GM18502 (cell line): ENCODE results near the gene ZDHHC4.

Source experiments
- ATAC-seq: cut with Tn5 transposase; IDR thresholded peaks from one replicate; pipeline ENCODE4 v1.9.1; 2021; ENCODE audit warnings: mild to moderate bottlenecking; ENCODE audit not compliant: unreplicated experiment, poor library complexity

The ZDHHC4 gene

DNA sequence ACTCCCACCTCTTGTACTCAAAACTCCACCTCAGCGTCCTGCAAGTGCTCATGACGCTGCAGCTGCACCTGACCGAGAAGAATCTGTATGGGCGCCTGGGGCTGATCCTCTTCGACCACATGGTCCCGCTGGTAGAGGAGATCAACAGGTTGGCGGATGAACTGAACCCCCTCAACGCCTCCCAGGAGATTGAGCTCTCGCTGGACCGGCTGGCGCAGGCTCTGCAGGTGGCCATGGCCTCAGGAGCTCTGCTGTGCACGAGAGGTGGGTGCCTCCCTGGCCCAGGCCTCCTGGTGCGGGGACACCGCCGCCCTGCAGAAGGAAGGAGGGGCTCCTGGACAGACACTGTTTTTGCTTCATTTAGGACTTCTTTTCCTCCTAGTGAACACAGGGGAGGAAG, 22.8 kb downstream of the ZDHHC4 start:
- no peak for ATAC-seq

DNA sequence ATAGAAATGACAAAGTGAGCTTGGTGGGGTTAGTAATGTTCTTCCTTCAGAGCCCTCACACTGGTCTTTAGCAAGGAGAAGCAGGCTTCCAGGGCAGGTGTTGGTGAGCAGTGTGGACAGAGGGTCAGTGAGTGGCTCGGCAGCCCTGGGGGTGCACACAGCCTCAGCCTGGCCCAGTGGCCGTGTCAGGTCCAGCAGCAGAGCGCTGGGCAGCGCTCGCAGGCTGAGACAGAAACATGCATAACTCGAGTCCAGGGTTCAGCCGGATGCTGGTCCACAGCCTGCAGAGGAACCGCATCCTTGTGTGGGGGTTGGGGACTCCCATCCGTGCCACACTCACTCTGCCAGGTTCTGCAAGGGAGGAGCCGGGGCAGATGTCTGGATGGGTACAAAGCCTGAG, 27.2 kb downstream of the ZDHHC4 start:
- ATAC-seq: no peak

DNA sequence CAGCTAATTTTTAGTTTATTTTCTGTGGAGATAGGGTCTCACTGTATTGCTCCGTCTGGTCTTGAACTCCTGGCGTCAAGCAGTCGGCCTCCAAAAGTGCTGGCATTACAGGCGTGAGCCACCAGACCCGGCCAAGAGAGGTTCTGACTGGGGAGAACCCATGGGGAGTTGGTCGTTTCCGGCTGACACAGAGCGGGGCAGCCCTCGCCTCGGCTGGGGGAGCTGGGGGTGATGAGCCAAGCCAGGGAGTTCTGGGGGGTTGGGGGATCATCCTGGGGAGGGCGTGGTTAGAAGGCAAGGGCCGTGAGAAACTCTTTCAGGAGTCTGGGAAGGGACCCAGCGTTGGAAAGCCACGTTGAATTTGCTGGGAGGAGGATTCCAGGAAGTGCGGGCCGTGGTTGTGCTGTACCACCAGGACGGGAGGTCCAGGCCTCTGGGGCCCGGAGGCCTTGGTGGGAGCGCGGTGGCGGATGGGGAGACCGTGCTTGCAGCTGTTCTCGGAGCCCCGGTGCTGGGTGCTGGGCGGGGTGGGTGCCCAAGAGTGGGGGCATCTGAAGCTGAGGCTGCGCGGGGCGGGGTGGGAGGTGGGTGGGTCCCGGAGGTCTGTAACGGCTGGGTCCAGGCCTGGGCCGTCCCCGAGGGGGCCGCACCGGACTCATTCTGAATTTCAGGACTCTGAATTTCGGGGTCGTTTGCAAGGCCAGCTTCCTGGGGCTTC, 29.8 kb downstream of the ZDHHC4 start:
- no peak for ATAC-seq

DNA sequence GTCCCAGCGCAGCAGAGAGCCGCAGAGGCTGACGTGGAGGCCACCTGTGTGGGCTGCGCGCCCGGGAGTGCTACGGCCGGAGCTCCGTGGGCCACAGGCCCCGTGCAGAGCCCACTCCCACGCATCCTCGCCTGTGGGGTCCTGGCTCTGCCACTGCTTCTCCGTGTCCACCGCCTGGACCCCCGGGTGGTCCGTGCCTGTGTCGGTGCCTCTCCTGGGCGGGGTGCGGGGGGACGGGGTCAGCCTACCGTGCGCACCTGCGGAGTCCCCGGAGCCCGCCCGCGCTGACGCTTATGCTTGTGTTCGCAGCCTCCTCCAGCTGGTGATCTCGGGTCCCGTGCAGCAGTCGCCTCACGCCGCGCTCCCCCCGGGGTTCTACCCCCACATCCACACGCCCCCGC, 30.4 kb downstream of the ZDHHC4 start:
- no peak for ATAC-seq

DNA sequence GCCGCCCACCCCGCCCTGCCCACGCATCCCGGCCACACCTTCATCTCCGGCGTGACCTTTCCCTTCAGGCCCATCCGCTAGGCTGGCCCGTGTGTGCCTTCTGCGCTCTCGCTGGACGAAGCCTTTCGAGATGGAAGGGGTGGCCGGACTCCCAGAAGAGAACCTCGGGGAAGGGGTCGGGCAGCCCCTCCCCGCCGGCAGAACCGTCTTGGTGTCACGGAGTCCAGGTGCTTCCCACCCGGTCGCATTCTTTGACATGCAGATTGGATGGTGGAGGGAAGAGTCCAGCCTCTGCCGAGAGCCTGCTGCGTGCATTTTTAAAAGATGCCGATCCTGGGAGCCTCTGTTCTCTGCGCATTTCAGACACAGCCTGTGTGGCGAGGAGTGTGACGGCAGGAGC, 30.8 kb downstream of the ZDHHC4 start:
- no peak for ATAC-seq

DNA sequence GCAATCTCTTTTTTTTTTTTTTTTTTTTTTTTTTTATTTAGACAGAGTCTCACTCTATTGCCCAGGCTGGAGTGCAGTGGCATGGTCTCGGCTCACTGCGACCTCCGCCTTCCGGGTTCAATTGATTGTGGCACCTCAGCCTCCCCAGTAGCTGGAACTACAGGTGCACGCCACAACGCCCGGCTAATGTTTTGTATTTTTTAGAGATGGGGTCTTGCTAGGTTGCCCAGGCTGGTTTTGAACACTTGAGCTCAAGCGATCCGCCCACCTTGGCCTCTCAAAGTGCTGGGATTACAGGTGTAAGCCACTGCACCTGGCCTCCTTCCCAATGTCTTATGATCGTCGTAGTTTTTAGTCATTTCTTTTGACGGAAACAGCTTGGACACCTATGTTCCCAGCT, 31.5 kb downstream of the ZDHHC4 start:
- ATAC-seq: no peak

DNA sequence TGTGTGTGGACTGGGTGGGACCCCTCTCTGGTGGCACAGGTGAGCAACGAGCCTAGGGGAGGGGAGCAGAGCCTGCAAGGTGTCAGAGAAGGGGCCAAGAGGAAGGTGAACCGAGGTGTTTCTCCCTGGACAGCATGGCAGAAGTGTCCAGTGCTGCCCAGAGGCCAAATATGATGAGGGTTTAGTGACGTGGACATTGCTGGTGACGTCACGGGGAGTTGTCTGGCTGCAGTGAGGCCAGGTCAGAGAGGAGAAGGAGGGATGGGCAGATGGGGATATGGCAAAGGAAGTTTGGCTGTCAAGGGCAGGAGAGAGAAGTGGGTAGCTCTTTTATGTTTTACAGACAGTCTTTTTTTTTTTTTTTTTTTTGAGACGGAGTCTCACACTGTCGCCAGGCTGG, 35.6 kb downstream of the ZDHHC4 start:
- no peak for ATAC-seq

DNA sequence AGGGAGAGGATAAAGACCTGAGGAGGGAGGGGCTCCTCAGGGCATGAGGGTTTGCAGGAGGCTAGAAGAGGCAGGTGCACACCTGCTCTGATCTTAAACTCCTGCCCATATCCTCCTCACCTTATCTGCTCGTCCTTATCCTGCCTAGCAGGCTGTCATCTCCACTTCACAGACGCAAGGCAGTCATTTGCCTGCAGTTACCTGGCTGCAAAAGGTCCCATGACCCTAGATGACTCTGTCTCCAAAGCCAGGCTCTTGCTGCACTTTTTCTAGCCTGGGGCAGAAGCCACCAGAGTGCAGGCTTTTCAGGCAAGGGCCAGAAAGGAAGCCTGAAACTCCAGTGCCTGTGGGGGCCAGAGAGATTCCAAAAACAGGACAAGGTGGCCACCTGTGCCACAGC, 36.5 kb downstream of the ZDHHC4 start:
- ATAC-seq: no peak

DNA sequence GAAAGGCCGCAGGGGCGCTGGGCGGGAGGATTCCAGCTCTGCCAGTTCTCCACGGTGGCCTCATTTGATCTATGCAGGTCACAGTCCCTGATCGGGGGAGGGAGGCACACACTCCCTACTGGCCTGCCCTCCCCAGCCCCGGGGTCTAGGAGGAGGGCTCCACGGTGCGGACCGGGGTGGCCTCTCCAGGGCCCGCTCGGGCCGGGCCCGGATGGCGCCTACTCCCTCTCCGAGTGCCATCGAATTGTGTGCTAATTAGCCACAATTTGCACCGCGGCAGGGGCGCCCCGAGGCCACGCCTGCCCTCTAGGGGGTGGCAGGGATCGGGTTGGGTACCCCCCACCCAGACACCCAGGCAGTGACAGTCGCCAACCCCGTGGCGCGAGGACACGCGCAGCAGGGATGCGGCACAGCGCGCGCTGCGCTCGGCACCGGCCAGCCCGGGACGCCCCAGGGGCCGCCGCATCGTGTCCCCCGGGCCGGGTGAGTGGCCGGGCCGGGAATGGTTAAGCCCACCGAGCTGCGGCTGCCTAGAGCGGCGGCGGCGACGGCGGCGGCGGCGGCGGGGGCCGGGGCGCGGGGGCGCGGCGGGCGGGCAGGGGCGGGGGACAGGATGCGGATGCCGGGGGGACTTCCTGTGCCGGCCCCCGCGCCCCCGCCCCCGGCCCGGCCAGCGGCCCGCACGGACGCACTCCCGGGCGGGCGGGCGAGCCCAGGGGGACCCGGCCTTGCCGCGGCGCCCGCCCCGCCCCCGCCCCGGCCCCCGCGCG, 37.9 kb downstream of the ZDHHC4 start, which contains the start of gene ZNF853:
ZNF853 (plus strand) TSS at position 658 of the 770 bp plus-strand sequence. CDS start 565 bp downstream, outside the sequence.
- no peak for ATAC-seq

DNA sequence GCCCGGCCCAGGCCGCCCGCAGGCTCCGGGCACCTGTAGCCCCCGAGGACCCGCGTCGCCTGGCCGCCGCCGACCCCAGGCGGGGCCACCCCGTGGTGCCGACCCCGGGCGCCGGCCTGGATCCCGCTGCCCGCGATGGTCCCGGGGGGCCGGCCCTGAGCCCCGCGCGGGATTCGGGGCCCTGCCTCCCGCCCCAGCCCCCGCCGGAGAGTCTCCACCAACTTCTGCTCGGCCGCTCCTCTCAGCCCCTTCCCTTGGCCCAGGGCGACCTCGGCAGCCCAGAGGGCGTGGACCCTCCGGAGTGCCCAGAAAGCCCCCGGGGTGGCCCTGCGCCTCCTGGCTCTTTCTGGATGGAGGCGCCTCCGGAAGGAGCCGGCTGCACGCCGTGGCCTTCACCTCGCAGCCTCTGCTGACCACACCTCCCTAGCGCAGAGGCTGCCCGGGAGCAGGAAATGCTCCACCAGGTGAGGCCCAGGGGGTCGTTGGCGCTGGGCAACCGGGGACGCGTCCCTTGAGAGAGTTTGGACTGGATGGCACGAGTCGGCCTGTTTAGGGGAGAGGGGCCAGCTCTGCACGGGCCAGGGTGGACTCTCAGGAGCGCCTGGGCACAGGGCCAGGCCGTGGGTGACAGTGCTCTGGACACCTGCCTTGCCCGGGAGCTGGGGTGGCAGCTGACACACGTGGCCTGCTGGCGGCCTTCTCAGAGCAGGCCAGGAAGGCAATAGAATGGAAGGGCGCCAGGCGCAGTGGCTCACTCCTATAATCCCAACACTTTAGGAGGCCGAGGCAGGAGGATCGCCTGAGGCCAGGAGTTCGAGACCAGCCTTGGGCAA, 38.7 kb downstream of the ZDHHC4 start:
- no peak for ATAC-seq

DNA sequence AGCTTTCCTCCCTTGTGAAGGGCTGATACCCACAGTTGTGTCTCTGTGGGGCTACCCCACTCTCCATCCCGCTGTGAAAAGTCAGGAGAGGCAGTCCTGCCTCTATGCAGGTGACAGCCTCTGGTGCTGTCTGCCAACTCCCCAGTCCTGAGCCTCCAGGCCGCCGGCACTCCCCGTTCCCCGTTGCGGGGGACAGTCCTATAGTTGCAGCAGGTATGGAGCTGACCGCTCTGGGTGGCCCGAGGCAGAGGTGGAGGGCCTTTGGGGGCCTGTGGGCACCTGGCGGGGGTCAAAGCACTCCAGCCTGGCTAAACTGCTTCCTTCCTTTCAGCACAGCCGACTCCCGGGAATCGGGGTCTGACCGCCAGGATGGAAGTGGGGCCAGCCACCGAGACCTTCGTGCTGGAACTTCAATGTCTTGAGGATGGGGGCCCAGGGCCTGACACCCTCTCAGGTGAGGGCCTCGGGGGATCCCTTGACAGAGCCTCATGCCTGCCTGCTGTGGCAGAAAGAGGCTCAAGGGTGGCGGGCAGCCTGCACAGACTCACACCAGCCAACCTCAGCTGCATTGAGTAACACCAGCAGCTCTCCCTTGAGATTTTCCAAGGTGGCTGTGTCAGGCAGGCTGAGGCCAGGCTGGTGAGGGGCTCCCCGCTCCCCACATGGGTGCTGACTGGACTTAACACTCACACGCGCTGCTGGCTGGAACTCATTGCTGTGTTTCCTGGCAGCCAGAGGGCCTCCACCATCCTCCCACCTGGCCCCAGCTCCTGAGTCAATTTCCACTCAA, 39.8 kb downstream of the ZDHHC4 start:
- ATAC-seq: no peak

DNA sequence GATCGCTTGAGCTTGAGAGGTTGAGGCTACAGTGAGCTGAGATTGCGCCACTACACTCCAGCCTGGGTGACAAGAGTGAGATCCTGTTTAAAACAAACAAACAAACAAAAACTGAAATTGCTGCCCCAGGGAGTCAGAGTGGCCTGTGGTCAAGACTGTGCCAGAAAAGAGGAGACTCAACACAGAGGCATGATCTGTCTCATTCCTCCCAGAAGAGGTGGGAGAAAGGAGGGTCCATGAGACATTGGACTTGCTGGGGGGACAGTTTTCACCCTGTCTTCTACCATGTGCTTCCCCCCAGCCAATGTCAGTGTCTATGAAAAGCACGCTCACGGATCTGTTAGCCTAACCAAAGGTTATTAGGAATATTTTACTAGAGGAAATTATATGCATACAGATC, 41.4 kb downstream of the ZDHHC4 start:
- no peak for ATAC-seq

DNA sequence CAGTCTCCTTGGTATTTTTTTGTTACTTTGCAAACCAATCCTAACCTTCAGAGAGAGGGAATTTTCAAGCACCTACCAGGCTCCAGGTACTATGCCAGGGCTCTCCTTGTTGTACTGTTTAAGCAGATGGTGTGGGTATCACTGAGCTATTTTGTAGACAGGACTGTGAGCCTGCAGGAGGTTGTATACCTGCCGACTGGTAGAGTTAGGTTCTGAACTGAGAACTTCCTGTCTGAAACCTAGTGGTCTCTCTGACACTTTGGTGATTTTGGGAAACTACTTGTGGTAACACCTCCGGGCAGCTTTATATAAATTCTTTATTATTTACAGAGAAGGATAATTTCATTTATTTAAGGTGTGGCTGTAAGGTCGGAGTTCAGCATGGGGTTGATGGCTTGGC, 42.7 kb downstream of the ZDHHC4 start:
- no peak for ATAC-seq

DNA sequence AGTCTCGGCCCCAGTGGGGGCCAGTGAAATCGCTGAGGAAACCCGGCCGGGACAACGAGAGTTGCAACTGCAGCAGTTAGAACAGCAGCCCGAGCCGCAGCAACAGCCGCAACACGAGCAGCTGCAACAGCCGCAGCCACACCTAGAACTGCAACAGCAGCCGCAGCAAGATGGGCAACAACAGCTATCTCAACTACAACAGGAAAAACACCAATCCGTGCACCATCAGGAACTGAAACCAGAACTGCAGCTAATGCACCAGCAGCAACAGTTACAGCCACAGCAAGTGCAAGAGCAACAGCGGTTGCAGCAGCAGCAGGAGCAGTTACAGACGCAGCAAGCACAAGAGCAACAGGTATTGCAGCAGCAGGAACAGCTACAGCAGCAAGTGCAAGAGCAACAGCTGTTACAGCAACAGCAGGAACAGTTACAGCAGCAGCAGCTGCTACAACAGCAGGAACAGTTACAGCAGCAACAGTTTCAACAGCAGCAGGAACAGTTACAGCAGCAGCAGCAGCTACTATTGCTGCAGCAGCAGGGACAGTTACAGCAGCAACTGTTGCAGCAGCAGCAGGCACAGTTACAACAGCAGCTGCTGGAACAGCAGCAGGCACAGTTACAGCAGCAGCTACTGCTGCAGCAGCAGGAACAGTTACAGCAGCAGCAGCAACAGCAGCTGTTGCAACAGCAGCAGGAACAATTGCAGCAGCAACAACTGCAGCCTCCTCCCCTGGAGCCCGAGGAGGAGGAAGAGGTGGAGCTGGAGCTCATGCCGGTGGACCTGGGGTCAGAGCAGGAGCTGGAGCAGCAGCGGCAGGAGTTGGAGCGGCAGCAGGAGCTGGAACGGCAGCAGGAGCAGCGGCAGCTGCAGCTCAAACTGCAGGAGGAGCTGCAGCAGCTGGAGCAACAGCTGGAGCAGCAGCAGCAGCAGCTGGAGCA, 44.2 kb downstream of the ZDHHC4 start:
- no peak for ATAC-seq

DNA sequence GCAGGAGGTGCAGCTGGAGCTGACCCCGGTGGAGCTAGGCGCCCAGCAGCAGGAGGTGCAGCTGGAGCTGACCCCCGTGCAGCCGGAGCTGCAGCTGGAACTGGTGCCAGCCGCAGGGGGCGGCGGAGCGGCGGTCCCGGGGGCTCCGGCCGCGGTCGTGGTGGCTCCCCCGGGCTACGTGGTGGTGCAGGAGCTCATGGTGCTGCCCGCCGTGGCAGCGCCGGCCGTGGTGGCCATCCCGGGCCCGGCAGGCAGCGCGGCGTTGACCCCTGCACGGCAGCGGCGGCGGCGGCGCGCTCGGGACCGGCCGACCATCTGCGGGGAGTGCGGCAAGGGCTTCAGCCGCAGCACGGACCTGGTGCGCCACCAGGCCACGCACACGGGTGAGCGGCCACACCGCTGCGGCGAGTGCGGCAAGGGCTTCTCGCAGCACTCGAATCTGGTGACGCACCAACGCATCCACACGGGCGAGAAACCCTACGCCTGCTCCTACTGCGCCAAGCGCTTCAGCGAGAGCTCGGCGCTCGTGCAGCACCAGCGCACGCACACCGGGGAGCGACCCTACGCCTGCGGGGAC, 45.0 kb downstream of the ZDHHC4 start:
- ATAC-seq: no peak

DNA sequence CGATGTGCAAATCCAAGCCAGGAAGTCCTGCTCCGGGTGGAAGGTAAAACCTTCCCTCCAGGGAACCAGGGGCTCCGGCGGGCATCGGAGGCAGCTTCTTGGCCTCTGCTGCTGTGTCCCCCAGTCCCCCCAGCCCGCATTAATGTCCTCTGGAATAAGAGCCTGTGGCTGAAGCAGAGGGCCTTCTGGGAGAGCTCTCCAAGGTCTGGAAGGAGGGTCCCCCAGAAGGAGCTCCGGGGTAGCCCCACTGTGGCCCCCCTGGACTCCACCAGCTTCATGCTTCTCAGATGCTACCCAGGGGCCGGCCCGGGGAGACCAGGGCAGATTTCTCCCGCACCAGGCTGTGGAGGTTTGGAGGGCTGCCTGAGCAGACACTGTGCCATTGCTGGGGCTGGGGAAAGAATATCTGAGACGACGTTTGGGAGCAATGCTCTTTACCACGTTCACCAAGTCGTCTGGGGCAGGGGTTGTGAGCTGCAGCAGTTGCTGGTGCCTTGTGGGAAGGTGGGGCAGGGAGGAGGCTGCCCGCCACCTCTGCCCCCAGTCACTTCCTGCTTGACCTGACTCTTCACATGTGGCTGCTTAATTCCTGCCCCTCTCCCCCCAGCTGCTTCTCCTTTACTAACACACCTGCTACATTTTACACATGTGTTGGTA, 46.5 kb downstream of the ZDHHC4 start:
- no peak for ATAC-seq

DNA sequence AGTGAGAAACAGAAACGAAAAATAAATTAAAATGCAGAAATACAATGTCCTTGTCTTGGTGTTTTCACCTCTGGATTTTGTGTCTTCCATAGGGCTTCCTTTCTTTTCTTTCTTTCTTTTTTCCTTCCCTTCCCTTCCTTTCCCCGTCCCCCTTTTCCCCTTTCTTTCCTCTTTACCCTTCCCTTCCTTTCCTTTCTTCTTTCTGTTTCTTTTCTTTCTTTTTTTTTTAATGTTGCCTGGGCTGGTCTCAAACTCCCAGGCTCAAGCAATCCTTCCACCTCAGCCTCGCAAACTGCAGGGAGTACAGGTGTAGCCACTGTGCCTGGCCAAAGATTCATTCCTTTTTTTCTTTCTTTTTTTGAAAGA, 47.0 kb downstream of the ZDHHC4 start:
- no peak for ATAC-seq

DNA sequence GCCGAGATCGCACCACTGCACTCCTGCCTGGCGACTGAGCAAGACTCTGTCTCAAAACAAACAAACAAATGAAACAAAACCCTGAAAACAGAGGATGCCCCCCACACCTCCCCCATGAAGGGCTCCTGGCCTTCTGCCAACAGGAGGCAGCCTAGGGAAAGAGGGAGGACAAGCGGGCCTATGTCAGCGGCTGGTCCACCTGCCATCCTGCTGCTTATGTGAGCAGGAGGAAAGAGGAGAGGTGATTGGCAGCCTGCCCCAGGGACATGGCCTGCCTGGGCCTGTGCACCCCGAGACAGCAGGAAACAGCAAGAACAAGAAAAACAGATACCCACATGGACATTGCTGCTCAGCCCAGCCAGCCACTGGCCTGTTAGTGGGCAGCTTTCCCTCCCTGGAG, 50.8 kb downstream of the ZDHHC4 start:
- no peak for ATAC-seq
